Measurements from ENCODE around the gene CIP2A. TPM values are rescaled to one million over a fixed set of nuclear protein-coding genes. Genes with fewer than 3 reads are reported as not detected.

Gene CIP2A
- total RNA-seq, 1 experiment from 2014 or later = 34.2 TPM

DNA sequence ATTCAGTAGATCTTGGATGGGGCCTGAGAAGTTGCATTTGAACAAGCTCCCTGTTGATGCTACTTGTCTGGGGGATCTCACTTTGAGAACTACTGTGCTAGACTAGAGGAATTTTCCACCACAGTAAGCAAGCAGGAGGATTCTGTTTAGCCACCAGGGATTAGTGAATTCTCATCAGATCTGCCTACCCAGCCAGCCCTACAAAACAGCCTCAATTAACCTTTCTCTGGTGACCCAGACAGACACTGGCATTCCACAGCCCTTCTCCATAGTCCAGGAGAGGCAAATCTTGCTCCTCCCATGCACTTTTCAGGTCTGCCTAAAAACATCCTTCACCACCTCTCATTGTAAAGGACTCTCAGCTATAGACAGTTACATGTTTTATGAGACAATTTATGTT, 62.1 kb downstream of the CIP2A start:
- no peak overlapping the region for H2BK20ac ChIP-seq (ENCODE audit: low read depth, low read length, poor library complexity, severe bottlenecking)
- H3K4me3 Mint-ChIP-seq = no peak overlapping the region
- H3T11ph ChIP-seq (ENCODE audit: low read length) = no peak overlapping the region
- H3K9me3 ChIP-seq (ENCODE audit: control insufficient read depth, low read depth, low read length) = no peaks in the 10 kb centered on the region
- H3K27me3 ChIP-seq (ENCODE audit: insufficient read depth, low read length) = no peaks in the 10 kb centered on the region
- H2BK15ac ChIP-seq (ENCODE audit: low read depth, low read length) = no peak overlapping the region
- H4K5ac ChIP-seq (ENCODE audit: insufficient read length, low read depth, low read length) = no peak overlapping the region
- H2BK120ac ChIP-seq (ENCODE audit: low read depth, low read length, poor library complexity, severe bottlenecking) = no peak overlapping the region
- H3K14ac ChIP-seq (ENCODE audit: insufficient read depth, low read length) = no peak overlapping the region
- H3K9me3 Mint-ChIP-seq = no peaks in the 10 kb centered on the region
- H3K56ac ChIP-seq (ENCODE audit: insufficient read length, low read depth, low read length) = no peak overlapping the region
- no peaks in the 10 kb centered on the region for H3K23me2 ChIP-seq (ENCODE audit: insufficient read length, low read depth, low read length, poor library complexity, severe bottlenecking)
- no peaks in the 10 kb centered on the region for H3K27me3 Mint-ChIP-seq (ENCODE audit: low read depth)
- no peak overlapping the region for H3K18ac ChIP-seq (ENCODE audit: insufficient read length, low read depth, low read length)
- H2AFZ ChIP-seq (ENCODE audit: low read length) = no peak overlapping the region
- no peak overlapping the region for H3K9ac ChIP-seq (ENCODE audit: extremely low read depth, insufficient read length, low read length)
- H4K20me1 ChIP-seq (ENCODE audit: control insufficient read depth, insufficient read depth, insufficient read length) = no peaks in the 10 kb centered on the region
- H3K36me3 Mint-ChIP-seq (ENCODE audit: insufficient read depth in 1 of 3, low read depth in 3 of 3) = no peaks in the 10 kb centered on the region
- TF ChIP-seq, protein P1, sequence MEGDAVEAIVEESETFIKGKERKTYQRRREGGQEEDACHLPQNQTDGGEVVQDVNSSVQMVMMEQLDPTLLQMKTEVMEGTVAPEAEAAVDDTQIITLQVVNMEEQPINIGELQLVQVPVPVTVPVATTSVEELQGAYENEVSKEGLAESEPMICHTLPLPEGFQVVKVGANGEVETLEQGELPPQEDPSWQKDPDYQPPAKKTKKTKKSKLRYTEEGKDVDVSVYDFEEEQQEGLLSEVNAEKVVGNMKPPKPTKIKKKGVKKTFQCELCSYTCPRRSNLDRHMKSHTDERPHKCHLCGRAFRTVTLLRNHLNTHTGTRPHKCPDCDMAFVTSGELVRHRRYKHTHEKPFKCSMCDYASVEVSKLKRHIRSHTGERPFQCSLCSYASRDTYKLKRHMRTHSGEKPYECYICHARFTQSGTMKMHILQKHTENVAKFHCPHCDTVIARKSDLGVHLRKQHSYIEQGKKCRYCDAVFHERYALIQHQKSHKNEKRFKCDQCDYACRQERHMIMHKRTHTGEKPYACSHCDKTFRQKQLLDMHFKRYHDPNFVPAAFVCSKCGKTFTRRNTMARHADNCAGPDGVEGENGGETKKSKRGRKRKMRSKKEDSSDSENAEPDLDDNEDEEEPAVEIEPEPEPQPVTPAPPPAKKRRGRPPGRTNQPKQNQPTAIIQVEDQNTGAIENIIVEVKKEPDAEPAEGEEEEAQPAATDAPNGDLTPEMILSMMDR (conservative IDR thresholded peaks at IDR 0.05) = no peak
- H3K79me2 ChIP-seq (ENCODE audit: insufficient read depth, low read length) = no peaks in the 10 kb centered on the region
- H3K27ac Mint-ChIP-seq = no peak overlapping the region
- no peaks in the 10 kb centered on the region for H3K4me1 ChIP-seq (ENCODE audit: insufficient read depth, low read length)
- H4K8ac ChIP-seq (replicated peaks; ENCODE audit: insufficient read length, low read depth, low read length) = no peak overlapping the region
- no peak for DNase-seq
- H3K23ac ChIP-seq (ENCODE audit: insufficient read length, low read depth, low read length) = no peak overlapping the region
- no peak overlapping the region for H3K27ac ChIP-seq (ENCODE audit: insufficient read length, low read depth, low read length)
- H3K79me1 ChIP-seq (ENCODE audit: insufficient read depth, low read depth, low read length, poor library complexity, severe bottlenecking) = no peaks in the 10 kb centered on the region
- H3K4me1 Mint-ChIP-seq = peaks cover 3 to 12% of the 10 kb centered on the region in 2 experiments; a peak in 3 of 4 replicates
- H2BK5ac ChIP-seq (ENCODE audit: insufficient read length, low read length) = no peak overlapping the region
- no peak overlapping the region for H2AK5ac ChIP-seq (ENCODE audit: insufficient read length, low read length)
- no peak overlapping the region for H4K91ac ChIP-seq (ENCODE audit: insufficient read length, low read depth, low read length)
- no peak overlapping the region for H3K4ac ChIP-seq (ENCODE audit: low read depth, low read length)
- H3K4me2 ChIP-seq (ENCODE audit: insufficient read depth, insufficient read length, low read length) = no peak overlapping the region
- H2BK12ac ChIP-seq (ENCODE audit: insufficient read length, low read depth, low read length) = no peak overlapping the region
